GM12872 (cell line): ENCODE data around the gene PALM3.

Experiments used
- TF ChIP-seq, protein P1 (sequence below): IDR thresholded peaks from 3 replicates; pipeline ENCODE4 v1.5.1; 2011; ENCODE audit warnings: low read depth, mild to moderate bottlenecking, low read length, moderate library complexity; ENCODE audit not compliant: insufficient read depth

PALM3 gene

DNA sequence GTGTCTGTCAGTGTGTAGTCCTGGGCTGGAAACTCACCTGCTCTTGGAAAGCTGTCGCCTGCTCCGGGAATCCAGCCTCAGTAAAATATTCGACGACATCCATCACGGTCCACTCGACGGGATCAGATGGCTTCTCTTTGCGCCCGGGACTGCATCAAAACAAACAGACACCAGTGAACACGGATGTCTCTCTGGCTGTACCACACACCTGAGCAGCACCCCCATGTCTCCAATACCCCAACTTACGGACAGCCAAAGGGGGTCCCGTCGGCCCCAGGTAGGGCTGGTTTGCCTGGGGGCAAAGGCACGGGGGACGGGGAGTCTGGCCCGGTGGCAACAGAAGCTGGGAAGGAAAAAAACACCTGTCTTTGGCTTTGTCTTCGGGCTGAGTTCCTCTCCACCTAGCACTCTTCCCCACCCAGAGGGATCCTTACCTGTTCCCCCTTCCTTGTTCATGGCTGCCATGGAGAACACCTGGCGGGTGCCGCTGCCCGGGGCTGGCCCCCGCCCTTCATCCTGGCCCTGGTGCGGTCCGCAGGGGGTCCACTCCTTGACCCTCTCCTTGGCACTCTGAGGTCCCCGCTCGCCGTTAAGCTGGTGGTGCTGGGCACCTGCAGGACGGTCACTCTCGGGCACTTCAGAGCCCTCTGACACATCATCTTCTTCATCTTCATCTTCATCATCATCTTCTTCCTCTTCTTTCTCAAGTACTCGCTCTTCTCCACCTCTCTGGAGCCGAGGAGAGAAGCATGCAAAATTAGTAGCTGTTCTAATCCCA is 26.9 kb upstream of the PALM3 start:
- TF ChIP-seq, protein P1, sequence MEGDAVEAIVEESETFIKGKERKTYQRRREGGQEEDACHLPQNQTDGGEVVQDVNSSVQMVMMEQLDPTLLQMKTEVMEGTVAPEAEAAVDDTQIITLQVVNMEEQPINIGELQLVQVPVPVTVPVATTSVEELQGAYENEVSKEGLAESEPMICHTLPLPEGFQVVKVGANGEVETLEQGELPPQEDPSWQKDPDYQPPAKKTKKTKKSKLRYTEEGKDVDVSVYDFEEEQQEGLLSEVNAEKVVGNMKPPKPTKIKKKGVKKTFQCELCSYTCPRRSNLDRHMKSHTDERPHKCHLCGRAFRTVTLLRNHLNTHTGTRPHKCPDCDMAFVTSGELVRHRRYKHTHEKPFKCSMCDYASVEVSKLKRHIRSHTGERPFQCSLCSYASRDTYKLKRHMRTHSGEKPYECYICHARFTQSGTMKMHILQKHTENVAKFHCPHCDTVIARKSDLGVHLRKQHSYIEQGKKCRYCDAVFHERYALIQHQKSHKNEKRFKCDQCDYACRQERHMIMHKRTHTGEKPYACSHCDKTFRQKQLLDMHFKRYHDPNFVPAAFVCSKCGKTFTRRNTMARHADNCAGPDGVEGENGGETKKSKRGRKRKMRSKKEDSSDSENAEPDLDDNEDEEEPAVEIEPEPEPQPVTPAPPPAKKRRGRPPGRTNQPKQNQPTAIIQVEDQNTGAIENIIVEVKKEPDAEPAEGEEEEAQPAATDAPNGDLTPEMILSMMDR = no peak

DNA sequence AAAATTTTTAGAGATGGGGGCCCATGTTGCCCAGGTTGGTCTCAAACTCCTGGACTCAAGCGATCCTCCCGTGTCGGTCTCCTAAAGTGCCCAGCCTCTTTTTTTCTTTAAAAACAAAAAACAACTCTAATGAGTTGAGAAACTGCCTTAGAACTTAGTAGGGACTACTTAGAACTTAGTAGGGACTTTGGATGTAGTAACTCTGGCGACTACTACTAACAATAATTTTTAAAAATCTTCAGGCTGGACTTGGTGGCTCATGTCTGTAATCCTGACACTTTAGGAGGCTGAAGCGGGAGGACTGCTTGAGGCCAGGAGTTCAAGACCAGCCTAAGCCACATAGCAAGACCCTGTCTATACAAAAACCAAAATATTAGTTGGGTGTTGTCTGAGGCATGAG is 24.2 kb upstream of the PALM3 start:
- TF ChIP-seq, protein P1 = no peak

DNA sequence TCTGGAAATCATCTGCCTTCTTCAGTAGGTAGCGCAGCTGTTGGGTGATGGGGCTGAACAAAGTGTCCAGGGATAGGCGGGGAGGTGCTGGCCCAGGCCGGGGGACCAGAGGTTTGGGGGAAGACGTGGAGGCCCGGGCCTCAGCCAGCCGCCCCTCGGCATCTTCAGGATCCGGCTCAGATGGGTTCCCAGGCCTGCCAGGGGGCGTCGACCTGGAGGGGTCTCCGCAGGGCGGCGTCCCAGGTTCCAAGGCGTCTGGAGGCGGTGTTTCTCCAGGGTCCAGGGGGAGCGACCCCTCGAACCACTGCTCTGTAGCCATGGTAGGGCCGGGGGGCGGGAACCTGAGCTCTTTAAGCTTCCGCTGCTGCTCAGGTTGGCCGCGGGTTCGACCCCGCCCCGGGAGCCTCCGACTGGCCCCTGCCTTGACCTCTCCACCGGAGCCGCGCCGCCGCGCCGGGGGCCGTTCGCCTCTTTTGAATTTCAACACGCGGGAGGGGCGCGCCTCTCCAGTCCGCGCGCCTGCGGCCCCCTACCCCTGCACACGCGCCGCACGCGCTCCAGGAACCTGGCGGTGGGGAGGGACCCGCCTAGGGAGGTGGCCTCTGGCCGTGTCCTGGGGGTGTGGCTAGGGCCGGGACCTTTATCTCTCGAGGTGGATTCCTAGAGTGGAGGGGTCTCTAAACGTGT is 23.6 kb upstream of the PALM3 start, which contains the start of gene C19orf67:
Gene C19orf67 (minus strand): TSS at position 475 of the 687 bp plus-strand sequence. CDS start 156 bp downstream, at position 319.
- TF ChIP-seq, protein P1 = no peak

DNA sequence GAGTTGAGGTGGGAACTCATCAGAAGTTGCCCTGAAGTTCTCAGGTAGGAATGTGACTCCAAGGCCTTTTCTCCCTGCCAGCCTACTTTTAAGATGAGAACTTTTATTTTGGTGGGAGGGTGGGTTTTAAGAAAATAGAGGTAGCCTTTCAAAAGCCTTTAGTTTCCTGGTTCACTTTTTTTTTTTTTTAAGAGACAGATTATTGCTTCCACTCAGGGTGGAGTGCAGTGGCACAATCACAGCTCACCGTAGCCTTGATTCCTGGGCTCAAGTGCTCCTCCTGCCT is 20.7 kb upstream of the PALM3 start:
- TF ChIP-seq, protein P1 = no peak

DNA sequence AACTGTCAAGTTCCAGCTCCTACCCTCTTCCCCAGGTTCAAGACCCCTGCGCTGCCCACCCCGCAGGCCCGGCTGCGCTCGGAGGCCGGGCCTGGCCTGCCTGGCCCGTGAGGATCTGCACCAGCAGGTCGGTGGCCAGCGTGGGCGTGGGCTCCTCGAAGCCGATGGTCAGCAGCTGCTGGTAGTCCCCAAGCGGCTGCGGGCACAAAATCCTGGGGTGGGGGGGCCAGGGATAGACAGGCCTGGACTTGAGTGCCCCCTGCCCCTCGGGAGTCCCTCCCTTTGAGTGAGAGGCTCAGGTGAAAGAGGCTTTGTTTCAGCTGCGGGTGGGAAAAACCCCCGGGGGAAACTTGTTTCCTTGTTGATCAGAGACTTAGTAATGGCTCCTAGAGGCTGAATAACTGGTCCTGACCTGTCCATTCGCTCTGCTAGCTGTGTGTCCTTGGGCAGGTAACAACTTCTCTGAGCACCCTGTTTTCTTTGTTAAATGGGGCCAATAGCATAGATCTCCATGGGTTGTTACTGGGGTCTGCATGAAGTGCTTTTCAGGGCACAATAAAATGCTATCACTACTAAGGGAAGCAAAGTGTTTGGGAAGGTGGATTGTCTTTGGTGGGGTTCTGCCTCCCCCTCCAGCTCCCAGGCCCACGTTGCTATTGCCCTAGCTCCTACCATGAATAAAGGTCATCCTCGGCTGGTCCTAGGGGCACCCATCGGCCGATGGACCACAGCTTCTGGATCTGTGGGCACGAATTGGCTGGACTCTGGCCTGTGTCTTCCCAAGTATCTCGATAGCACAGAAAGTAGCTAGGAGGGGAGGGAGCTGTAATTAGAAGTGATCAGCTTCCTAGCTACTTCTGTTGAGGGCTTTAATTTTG is 20.2 kb upstream of the PALM3 start:
- TF ChIP-seq, protein P1 = no peak

DNA sequence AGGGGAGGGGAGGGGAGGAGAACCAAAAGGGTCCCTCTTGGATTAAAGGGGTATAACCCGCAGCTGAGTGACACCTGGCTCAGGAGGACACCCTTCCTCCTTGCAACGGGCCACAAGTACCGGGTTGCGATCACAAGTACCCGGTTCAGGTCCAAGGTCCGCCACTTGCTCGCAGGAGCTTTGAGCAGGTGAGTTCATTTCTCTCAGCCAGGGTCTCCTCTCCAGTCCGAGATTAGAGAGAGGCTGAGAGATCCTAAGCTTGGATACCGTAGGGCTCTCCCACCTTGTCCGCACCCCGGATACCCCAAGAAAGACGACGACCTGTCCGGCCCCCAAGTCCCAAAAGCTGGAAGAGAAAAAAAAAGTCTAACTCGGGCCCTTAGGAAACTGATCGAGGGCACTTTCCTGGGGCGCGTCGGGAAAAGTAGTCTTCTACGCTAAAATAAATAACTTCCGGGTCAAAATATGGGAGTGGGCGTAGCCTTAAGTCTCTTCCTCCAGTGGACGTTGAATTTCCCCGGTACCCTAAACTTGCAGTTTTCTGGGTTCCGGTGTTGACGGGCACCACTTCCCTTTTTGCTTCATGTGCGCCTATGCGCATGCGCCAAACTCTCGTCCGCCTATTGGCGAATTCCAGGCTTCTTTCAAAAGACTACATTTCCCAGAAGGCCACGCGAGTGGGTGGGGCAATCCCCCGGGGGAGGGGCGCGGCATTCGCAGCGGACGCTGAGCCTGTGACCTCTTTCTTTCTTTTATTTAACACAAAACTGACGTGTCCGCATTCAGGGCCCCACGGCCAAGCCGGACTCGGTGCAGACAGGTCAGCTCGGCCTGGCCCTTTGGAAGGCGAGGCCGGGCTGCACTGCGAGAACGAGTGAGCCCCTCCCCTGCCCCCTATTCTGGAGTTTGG is 19.3 kb upstream of the PALM3 start:
- TF ChIP-seq, protein P1 = no peak
